Measurements from ENCODE around the gene IL1R1. TPM values are rescaled to one million over a fixed set of nuclear protein-coding genes. Genes with fewer than 3 reads are reported as not detected.
A peak's percentile ranks its signal among the peaks of the same experiment; 100 is the strongest.
"Not testable (repeated sequence)": the region's sequence is repeated elsewhere in the genome, so short reads cannot be mapped to it uniquely, and the experiment has no call there.

Gene IL1R1, protein sequence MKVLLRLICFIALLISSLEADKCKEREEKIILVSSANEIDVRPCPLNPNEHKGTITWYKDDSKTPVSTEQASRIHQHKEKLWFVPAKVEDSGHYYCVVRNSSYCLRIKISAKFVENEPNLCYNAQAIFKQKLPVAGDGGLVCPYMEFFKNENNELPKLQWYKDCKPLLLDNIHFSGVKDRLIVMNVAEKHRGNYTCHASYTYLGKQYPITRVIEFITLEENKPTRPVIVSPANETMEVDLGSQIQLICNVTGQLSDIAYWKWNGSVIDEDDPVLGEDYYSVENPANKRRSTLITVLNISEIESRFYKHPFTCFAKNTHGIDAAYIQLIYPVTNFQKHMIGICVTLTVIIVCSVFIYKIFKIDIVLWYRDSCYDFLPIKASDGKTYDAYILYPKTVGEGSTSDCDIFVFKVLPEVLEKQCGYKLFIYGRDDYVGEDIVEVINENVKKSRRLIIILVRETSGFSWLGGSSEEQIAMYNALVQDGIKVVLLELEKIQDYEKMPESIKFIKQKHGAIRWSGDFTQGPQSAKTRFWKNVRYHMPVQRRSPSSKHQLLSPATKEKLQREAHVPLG
- 1 to 10 TPM in 1 of 3 donors, under 1 TPM in 1, not detected in 1; 0.96 to 4.0 TPM for polyA plus RNA-seq

DNA sequence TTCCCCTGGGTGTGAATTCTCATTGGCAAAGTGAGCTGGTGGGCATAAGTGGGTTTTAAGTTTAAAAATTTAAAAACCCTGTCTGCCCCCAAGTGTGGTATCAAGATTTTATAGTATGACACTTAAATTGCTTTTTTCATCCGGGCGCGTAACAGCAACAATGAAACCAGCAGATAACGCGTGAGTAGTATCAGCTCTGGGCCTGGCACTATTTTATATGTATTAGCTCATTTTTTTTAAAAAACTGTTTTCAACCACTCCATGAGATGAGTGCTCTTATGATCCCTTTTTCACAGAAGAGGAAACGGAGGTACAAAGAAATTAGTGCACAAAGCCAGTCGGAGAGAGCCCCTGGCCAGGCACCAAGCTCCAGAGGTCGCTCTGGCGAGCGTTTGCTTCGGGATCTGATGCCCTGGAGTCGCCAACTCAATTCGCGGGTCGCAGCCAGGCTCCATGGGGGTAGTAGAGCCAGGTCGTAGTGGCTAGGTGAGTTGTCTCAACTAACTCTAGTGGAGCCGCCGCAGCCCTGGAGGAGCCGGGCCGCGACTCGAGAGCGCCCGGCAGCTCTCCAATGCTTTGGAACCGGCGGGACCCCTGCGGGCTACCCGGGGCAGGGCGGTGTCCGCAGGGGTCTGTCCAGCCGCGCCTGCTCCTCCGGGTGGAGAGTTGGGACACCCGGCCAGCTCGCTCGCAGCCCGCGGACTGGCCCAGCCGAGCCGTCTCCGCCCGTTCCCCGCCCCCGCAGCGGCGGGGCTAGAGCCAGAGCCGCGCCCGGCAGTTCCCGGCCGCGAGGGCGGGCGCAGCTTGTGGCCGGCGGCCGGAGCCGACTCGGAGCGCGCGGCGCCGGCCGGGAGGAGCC lies at the start of gene IL1R1:
Gene IL1R1 (plus strand): TSS at position 777 of the 859 bp plus-strand sequence. CDS start 14,979 bp downstream, outside the sequence.
- DNase-seq: no peak
- peaks cover 11 to 36% (median 22%) of the 10 kb centered on the region in 3 donors for H3K27me3 Mint-ChIP-seq (ENCODE audit: low read depth in 3 of 3)

DNA sequence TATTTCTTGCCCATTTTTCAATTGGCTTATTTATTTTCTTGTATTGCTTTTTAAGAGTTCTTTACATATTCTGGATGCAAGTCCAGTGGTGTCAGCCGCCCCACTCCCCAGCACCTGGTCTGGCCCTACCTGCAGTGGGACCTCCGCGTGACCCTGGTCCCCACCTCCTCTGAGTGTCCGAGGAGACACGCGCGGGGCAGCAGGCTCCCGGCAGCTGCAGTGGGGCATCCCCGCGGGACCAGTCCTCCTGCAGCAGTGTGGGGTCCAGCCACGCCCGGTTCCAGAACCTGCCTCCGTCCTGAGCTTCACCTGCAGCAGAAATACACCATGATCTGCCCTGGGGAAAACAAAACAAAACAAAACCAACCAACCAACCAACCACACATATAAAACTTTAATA lies 48.9 kb upstream of the IL1R1 start:
- peaks cover 6 to 12% (median 7%) of the 10 kb centered on the region in 3 donors for H3K27me3 Mint-ChIP-seq (ENCODE audit: low read depth in 3 of 3)
- peaks cover 0 to 8% (median 0%) of the 10 kb centered on the region in 3 donors for H3K36me3 Mint-ChIP-seq
- H3K4me3 Mint-ChIP-seq: no peak overlapping the region
- no peak for DNase-seq
- no peaks in the 10 kb centered on the region for H3K4me1 Mint-ChIP-seq
- no peak overlapping the region for H3K27ac Mint-ChIP-seq
- H3K9me3 Mint-ChIP-seq: peaks cover 0 to 9% (median 6%) of the 10 kb centered on the region in 6 donors

More for the DNA sequence above, at the start of gene IL1R1:
- peaks cover 31 to 48% of the 10 kb centered on the region in 2 donors for H3K4me1 Mint-ChIP-seq
- H3K27ac Mint-ChIP-seq: no peak within 1 kb of the TSS
- H3K36me3 Mint-ChIP-seq: peaks cover 3 to 16% (median 7%) of the 10 kb centered on the region in 3 donors
- H3K9me3 Mint-ChIP-seq: peaks cover 14 to 28% (median 23%) of the 10 kb centered on the region in 6 donors
- peak within 1 kb of the TSS; percentile 66 to 78 (median 73) for H3K4me3 Mint-ChIP-seq

DNA sequence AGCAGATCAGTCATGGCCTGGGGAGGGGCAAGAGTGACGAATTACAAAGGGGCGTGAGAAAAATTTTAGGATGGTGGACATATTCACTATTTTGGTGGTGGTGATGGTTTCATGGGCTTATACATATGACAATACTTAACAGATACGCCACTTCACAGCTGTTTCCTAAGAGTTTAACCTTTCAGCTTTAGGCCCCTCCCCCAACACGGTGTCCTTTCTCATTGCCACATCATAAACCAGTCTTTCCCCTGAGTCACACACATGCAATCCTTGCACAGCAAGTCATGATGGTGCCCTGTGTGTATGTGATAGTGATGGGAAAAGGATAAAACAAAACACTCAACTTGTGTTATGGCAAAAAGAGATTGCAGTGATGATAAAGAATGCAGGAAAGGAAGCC lies 47.6 kb upstream of the IL1R1 start:
- DNase-seq: no peak
- peaks cover 0 to 9% (median 5%) of the 10 kb centered on the region in 6 donors for H3K9me3 Mint-ChIP-seq
- no peak overlapping the region for H3K4me3 Mint-ChIP-seq
- peaks cover 0 to 8% (median 0%) of the 10 kb centered on the region in 3 donors for H3K36me3 Mint-ChIP-seq
- H3K27me3 Mint-ChIP-seq (ENCODE audit: low read depth in 3 of 3): peaks cover 6 to 17% (median 7%) of the 10 kb centered on the region in 3 donors
- no peak overlapping the region for H3K27ac Mint-ChIP-seq
- H3K4me1 Mint-ChIP-seq: no peaks in the 10 kb centered on the region

DNA sequence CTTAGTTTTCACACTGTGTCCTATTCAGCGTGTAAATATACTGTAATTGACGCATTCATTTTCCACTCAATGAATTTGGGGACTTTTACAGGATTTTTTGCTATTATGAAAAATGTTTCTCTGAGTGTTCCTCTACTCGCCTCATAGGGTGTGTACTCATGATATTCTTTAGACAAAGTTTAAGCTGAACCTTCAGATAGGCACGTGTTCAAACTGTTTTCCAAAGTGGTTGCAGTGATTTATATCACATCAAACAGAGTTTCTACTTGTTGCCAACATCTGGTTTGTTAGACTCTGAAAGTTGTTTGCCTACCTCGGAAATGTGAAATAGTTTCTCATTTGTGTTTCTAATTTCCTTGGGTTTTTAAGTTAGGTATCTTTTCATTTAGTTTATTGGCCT lies 46.4 kb upstream of the IL1R1 start:
- Mint-ChIP-seq H3K9me3 (peaks cover 0 to 2% (median 0%) of the 10 kb centered on the region in 6 donors), H3K27me3 (ENCODE audit: low read depth in 3 of 3) (peaks cover 3 to 20% (median 4%) of the 10 kb centered on the region in 3 donors), H3K36me3 (peaks cover 0 to 3% (median 0%) of the 10 kb centered on the region in 3 donors), H3K4me3 (no peak overlapping the region), H3K4me1 (no peaks in the 10 kb centered on the region), H3K27ac (no peak overlapping the region)
- DNase-seq: no peak

DNA sequence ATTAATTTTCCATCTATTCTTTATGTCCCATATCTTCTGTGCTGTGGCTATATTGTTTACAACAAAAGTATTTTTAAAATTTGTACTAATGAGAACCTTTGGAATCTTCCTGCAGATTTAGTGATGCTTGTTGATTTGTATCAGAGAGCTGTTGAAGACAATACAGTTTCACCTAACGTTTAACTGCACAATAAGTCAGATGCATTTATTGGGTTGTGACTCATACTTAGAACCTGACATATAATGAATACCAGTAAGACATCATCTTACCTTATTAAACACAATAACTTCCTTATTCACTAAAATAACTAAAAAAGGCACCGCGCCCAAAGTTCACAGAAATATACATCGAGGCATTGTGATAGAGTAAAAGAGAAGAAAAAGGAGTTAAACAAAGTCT lies 43.8 kb upstream of the IL1R1 start:
- peaks cover 0 to 2% (median 0%) of the 10 kb centered on the region in 6 donors for H3K9me3 Mint-ChIP-seq
- H3K27me3 Mint-ChIP-seq (ENCODE audit: low read depth in 3 of 3): peaks cover 4 to 18% (median 4%) of the 10 kb centered on the region in 3 donors
- H3K27ac Mint-ChIP-seq: no peak overlapping the region
- DNase-seq: no peak
- H3K4me3 Mint-ChIP-seq: no peak overlapping the region
- peaks cover 0 to 3% (median 0%) of the 10 kb centered on the region in 3 donors for H3K36me3 Mint-ChIP-seq
- H3K4me1 Mint-ChIP-seq: peaks cover 0 to 3% of the 10 kb centered on the region in 2 donors

DNA sequence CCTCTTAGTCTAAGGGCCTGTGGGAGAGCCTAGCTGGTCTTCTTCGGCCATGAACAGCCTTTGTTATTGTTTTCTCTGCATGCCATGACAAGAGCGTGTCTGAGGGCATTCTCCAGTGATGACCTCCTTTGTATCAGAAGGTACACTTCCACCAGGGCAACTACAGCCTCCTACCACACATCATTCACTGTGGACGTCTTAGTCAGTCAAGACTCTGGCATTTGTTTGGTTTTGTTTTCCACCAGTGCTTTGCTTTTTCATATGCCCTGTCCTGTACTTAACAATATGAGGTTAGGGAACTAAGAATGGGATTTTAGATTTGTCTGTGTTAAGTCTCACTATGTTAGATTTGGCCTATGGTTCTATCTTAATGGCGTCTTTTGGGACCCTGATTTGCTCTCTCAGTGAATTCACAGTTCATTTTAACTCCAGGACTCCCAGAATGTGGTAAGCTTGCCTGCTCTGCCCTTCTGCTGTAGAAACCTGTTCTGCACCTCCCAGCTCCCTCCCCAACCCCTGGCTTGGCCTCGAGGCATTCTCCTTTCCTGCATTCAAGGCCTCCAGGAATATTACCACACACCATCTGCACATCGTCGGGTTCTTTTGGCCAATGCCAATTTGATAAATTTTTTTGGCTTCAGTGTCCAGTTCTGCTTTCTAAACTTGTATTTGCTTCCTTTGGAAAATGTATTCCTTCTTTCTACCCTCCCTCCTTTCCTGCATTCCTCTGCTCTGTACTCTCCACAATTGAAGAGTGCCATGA lies 42.8 kb upstream of the IL1R1 start:
- no peak for DNase-seq
- no peak overlapping the region for H3K27ac Mint-ChIP-seq
- H3K9me3 Mint-ChIP-seq: peaks cover 0 to 2% (median 0%) of the 10 kb centered on the region in 6 donors
- peaks cover 9 to 11% of the 10 kb centered on the region in 2 donors for H3K4me1 Mint-ChIP-seq
- peaks cover 6 to 23% (median 10%) of the 10 kb centered on the region in 3 donors for H3K27me3 Mint-ChIP-seq (ENCODE audit: low read depth in 3 of 3)
- H3K4me3 Mint-ChIP-seq: no peak overlapping the region
- peaks cover 0 to 3% (median 0%) of the 10 kb centered on the region in 3 donors for H3K36me3 Mint-ChIP-seq

DNA sequence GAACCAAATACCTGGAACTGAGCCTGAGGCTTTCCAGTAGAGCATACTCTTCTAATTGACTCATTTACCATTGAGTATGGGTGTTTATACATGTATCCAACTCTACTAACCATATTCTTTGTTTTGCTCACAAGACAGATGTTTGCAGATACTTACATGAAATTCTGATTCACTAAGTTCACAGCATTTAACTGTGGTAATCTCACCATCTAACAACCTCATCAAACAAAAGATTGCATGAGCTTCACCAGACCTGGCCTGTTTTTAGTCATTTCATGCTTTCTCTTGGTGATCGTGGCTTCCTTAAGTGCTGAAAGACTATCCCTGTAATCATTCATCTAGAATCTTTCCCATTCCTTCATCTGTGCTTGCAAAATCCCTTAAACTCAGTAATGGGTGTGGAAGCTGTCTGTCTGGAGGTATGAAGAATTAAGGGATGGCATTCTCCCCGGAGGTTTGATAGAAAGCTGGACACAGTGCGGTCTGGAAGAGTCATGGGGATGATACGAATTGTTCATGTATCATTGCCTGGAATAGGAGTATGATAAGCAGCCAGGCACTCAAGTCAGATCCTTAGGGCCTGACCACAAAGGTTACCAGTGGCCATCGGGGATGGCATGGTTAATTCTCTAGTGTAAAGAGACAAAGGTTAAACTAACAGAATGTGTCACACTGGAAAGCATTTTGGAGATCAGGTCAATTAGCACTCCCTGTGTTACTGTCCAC lies 42.0 kb upstream of the IL1R1 start:
- Mint-ChIP-seq H3K36me3 (peaks cover 0 to 3% (median 0%) of the 10 kb centered on the region in 3 donors), H3K9me3 (peaks cover 0 to 2% (median 0%) of the 10 kb centered on the region in 6 donors), H3K4me3 (no peak overlapping the region), H3K27ac (no peak overlapping the region), H3K4me1 (peaks cover 12 to 13% of the 10 kb centered on the region in 2 donors), H3K27me3 (ENCODE audit: low read depth in 3 of 3) (peaks cover 9 to 21% (median 13%) of the 10 kb centered on the region in 3 donors)
- DNase-seq: no peak

DNA sequence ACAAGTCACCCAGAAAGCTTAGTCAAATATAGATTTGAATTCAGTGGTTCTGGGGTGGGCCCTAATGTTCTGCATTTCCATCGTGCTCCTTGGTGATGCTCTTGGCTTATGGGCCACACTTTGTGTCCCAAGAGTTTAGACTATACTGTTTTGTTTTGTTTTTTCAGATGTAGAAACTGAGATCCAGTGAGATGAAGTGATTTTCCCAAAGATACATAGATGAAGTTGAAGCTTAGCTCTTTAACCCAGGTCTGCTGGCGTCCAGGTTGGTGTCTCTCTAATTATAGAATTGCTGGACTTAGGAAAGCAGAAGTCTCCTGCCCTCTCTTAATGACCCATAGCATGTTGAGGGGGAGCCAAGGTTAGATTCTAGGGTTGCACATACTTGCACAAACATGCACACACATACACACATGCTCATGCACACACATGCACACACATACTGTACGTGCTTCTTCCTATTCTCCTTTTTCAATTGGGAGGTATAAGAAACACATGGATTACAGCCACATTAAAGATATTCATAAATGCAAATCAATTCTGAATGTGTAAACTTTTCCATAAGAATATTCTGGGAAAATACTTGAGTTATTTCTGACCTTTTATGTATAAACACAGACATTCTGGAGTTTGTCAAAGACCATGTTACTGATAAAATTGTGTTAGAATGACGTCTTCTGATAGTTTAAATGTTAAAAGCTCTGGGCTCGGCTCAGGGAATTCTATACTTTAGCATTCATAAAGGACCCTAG lies 41.3 kb upstream of the IL1R1 start:
- H3K4me3 Mint-ChIP-seq: no peak overlapping the region
- H3K9me3 Mint-ChIP-seq: peaks cover 0 to 2% (median 0%) of the 10 kb centered on the region in 6 donors
- H3K36me3 Mint-ChIP-seq: peaks cover 0 to 3% (median 0%) of the 10 kb centered on the region in 3 donors
- no peak overlapping the region for H3K27ac Mint-ChIP-seq
- peaks cover 9 to 24% (median 14%) of the 10 kb centered on the region in 3 donors for H3K27me3 Mint-ChIP-seq (ENCODE audit: low read depth in 3 of 3)
- no peak for DNase-seq
- peaks cover 12 to 13% of the 10 kb centered on the region in 2 donors for H3K4me1 Mint-ChIP-seq

DNA sequence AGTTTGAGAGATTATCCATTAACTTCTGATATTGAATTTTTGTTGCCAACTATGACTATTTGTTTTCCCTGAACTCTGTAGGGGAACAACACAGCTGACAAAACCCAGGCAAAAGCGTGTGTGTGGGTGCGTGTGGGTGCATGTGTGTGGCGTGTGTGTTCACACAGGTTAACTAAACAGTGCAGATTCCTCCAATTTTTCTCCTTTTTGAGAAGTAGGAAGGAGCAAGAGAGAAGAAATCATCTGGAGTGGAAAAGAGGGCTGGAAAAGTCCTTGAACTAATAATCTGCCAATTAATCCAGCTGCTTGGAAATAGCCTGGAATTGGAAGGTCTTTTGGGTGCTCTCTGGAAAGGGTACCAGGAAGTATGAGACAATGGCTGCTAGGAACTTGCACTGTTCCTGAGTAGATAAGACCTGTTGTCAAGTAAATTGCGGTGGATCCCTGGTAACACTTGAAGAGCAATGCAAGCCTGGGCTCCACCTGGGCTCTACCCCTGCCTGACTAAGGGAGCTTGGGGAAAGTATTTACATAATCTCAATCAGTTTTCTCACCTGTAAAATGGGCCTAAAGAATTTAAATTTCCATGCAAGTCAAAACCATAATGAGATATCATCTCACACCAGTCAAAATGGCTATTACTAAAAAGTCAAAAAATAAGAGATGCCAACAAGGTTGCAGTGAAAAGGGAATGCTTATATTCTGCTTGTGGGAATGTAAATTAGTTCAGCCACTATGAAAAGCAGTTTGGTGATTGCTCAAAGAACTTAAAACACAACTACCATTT lies 40.5 kb upstream of the IL1R1 start:
- Mint-ChIP-seq H3K27me3 (ENCODE audit: low read depth in 3 of 3) (peaks cover 9 to 22% (median 14%) of the 10 kb centered on the region in 3 donors), H3K4me3 (no peak overlapping the region), H3K9me3 (peaks cover 0 to 2% (median 0%) of the 10 kb centered on the region in 6 donors), H3K27ac (no peak overlapping the region), H3K4me1 (peaks cover 12 to 13% of the 10 kb centered on the region in 2 donors), H3K36me3 (peaks cover 0 to 3% (median 0%) of the 10 kb centered on the region in 3 donors)
- DNase-seq: no peak

DNA sequence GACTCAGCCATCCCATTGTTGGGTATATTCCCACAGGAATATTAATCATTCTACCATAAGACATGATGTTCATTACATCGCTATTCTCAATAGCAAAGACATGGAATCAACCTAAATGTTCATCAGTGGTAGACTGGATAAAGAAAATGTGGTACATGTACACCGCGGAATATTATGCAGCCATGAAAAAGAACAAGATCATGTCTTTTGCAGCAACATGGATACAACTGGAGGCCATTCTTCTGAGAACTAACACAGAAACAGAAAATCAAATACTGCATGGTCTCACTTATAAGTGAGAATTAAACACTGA lies 40.0 kb upstream of the IL1R1 start:
- peaks cover 9 to 21% (median 14%) of the 10 kb centered on the region in 3 donors for H3K27me3 Mint-ChIP-seq (ENCODE audit: low read depth in 3 of 3)
- not testable (repeated sequence) for H3K4me3 Mint-ChIP-seq, H3K36me3 Mint-ChIP-seq, H3K27ac Mint-ChIP-seq, H3K9me3 Mint-ChIP-seq, DNase-seq
- peaks cover 12 to 13% of the 10 kb centered on the region in 2 donors for H3K4me1 Mint-ChIP-seq

DNA sequence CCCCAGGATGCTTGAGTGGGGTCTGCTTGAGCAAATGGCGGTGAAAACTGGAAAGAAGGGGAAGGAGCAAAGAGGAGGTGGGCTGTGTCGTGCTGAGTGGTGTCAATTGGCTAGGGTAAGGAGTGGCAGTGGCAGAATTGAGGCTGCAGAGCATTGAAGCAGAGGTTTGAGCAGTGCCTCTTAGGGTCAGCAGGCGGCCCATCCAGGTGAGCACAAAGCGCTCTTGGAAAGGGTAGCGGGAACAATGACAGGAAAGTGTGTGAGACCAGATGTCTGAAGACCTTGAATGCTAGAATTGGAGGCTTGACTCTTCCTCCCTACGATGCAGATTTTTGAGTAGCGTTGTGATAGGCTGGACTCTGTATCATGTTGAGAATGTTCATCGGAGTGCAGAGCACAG lies 39.3 kb upstream of the IL1R1 start:
- H3K27me3 Mint-ChIP-seq (ENCODE audit: low read depth in 3 of 3): peaks cover 9 to 21% (median 14%) of the 10 kb centered on the region in 3 donors
- H3K4me1 Mint-ChIP-seq: peaks cover 12 to 13% of the 10 kb centered on the region in 2 donors
- H3K27ac Mint-ChIP-seq: no peak overlapping the region
- no peak for DNase-seq
- peaks cover 0 to 3% (median 0%) of the 10 kb centered on the region in 3 donors for H3K36me3 Mint-ChIP-seq
- peaks cover 0 to 2% (median 0%) of the 10 kb centered on the region in 6 donors for H3K9me3 Mint-ChIP-seq
- peak overlapping the region in 2 of 5 donors; percentile 19 to 40 for H3K4me3 Mint-ChIP-seq
